SU-DHL-6 (cell line): ENCODE results near the gene DLX5.

ENCODE experiments used
- H2AFZ ChIP-seq: fragments of 200-600 bp; sonication (generic); 2 replicates; pipeline ENCODE4 v1.6.1; 2014; ENCODE audit warnings: low read depth, mild to moderate bottlenecking, moderate library complexity, mixed read lengths, antibody characterized with exemption, low read length; ENCODE audit not compliant: severe bottlenecking
- H3F3A ChIP-seq: fragments of 200-600 bp; shearing (Covaris generic); 2 replicates; pipeline ENCODE4 v1.6.0; 2016; ENCODE audit warnings: antibody characterized with exemption, mild to moderate bottlenecking; ENCODE audit not compliant: insufficient read depth
- H3K27ac ChIP-seq: fragments of 200-600 bp; sonication (generic); 2 replicates; pipeline ENCODE4 v1.5.1; 2016; ENCODE audit warnings: low read depth, mild to moderate bottlenecking, low read length, moderate library complexity, mixed read lengths
- H3K27me3 ChIP-seq: fragments of 200-600 bp; sonication (generic), shearing (Covaris generic); 2 replicates; pipeline ENCODE4 v1.6.0; 2014; ENCODE audit warnings: mild to moderate bottlenecking, low read length
- H3K36me3 ChIP-seq: fragments of 200-600 bp; sonication (generic); 2 replicates; pipeline ENCODE4 v1.6.1; 2014; ENCODE audit warnings: mild to moderate bottlenecking, low read length, mixed read lengths
- H3K4me2 ChIP-seq: fragments of 300-600, 200-600 bp; shearing (Covaris generic), sonication (generic); 2 replicates; pipeline ENCODE4 v1.6.0; 2014; ENCODE audit warnings: low read length, low read depth, mild to moderate bottlenecking; ENCODE audit not compliant: poor library complexity, severe bottlenecking
- H3K4me3 ChIP-seq: fragments of 200-600 bp; sonication (generic); 2 replicates; pipeline ENCODE4 v1.5.1; 2014; ENCODE audit warnings: antibody characterized with exemption, low read length, mild to moderate bottlenecking, mixed read lengths; ENCODE audit not compliant: insufficient read depth, poor library complexity, severe bottlenecking
- H3K79me2 ChIP-seq: fragments of 200-600 bp; sonication (generic); 2 replicates; pipeline ENCODE4 v1.6.1; 2014; ENCODE audit warnings: mild to moderate bottlenecking, low read length, moderate library complexity; ENCODE audit not compliant: insufficient read depth
- H3K9ac ChIP-seq: fragments of 200-600 bp; sonication (generic); 2 replicates; pipeline ENCODE4 v1.7.0; 2014; ENCODE audit warnings: mild to moderate bottlenecking, low read length
- H3K9me2 ChIP-seq: fragments of 200-600 bp; sonication (generic); replicated peaks from 2 replicates; pipeline ENCODE4 v1.6.1; 2014; ENCODE audit warnings: low read length; ENCODE audit not compliant: insufficient read depth
- H3K9me3 ChIP-seq: fragments of 200-600 bp; sonication (generic); 2 replicates; pipeline ENCODE4 v1.6.1; 2014; ENCODE audit warnings: low read length, mixed read lengths; ENCODE audit not compliant: insufficient read depth
- H4K20me1 ChIP-seq: fragments of 200-600 bp; sonication (generic); 2 replicates; pipeline ENCODE4 v1.6.1; 2014; ENCODE audit warnings: low read depth, mild to moderate bottlenecking, antibody characterized with exemption, low read length, moderate library complexity, mixed read lengths
- EZH2phosphoT487 ChIP-seq: fragments of 200-600 bp; sonication (generic), shearing (Covaris generic); conservative IDR thresholded peaks from 2 replicates; pipeline ENCODE4 v1.6.1; 2018; ENCODE audit warnings: mild to moderate bottlenecking, antibody characterized with exemption, low read length, moderate library complexity, mixed read lengths
- TF ChIP-seq, protein P1 (sequence below): fragments of 200-600 bp; sonication (generic); IDR thresholded peaks from one replicate; pipeline ENCODE4 v1.5.1; 2017; ENCODE audit warnings: antibody characterized with exemption, mild to moderate bottlenecking, low read length, moderate library complexity; ENCODE audit not compliant: insufficient read depth, poor library complexity, severe bottlenecking

Gene DLX5

DNA sequence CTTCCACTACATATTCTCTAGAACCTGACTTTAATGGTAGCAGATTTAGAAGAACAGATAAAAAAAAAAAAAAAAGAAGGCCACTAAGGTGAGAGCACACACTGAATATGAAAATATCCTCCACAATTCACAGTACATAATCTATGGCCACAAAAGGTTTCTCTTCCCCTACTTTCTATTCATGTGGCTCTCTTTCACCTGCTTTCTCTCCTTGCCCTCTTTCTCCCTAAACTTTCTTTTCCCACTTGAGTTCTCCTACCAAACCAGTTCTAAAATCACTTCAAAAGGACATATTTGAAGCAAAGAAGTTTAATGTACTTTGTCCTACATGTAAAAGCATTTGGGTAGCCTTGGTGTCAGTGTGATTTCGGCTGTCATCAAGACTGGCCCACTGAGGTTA, 37.7 kb downstream of the DLX5 start:
- H4K20me1 ChIP-seq, result no peaks in the 10 kb centered on the region
- H3K9me3 ChIP-seq, result no peaks in the 10 kb centered on the region
- TF ChIP-seq, protein P1, sequence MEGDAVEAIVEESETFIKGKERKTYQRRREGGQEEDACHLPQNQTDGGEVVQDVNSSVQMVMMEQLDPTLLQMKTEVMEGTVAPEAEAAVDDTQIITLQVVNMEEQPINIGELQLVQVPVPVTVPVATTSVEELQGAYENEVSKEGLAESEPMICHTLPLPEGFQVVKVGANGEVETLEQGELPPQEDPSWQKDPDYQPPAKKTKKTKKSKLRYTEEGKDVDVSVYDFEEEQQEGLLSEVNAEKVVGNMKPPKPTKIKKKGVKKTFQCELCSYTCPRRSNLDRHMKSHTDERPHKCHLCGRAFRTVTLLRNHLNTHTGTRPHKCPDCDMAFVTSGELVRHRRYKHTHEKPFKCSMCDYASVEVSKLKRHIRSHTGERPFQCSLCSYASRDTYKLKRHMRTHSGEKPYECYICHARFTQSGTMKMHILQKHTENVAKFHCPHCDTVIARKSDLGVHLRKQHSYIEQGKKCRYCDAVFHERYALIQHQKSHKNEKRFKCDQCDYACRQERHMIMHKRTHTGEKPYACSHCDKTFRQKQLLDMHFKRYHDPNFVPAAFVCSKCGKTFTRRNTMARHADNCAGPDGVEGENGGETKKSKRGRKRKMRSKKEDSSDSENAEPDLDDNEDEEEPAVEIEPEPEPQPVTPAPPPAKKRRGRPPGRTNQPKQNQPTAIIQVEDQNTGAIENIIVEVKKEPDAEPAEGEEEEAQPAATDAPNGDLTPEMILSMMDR, result no peak
- TF ChIP-seq EZH2phosphoT487, result no peak
- H3K4me2 ChIP-seq, result no peak overlapping the region
- no peak overlapping the region for H2AFZ ChIP-seq
- H3K27ac ChIP-seq, result no peak overlapping the region
- H3K9me2 ChIP-seq, result no peaks in the 10 kb centered on the region
- H3K4me3 ChIP-seq, result no peak overlapping the region
- no peaks in the 10 kb centered on the region for H3K36me3 ChIP-seq
- H3K9ac ChIP-seq, result no peak overlapping the region
- no peaks in the 10 kb centered on the region; the same call in 1 of the 2 replicates for H3K27me3 ChIP-seq
- H3K79me2 ChIP-seq, result no peaks in the 10 kb centered on the region
- H3F3A ChIP-seq, result no peaks in the 10 kb centered on the region

DNA sequence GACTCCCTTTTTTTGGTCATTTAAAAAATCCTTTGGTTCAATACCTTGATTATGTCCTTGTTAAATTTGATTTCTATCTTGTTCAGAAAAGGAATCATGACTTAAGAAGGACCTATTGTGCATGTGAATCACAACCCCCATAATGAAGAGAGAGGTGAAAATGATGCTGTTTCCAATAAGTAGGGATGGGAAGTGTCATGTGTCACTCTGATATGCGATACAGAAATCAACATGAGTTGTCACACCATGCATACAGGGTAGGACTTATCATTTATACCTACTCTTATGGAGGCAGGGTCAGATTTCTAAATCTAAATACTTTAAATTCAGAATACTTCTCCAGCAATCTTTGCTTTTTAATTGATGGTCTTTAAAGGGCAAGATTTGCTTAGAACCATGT, 38.6 kb downstream of the DLX5 start:
- H2AFZ ChIP-seq, result no peak overlapping the region
- H3K9me2 ChIP-seq, result no peaks in the 10 kb centered on the region
- H3K9me3 ChIP-seq, result no peaks in the 10 kb centered on the region
- no peaks in the 10 kb centered on the region for H3F3A ChIP-seq
- no peak overlapping the region for H3K9ac ChIP-seq
- H3K36me3 ChIP-seq, result no peaks in the 10 kb centered on the region
- no peaks in the 10 kb centered on the region for H3K79me2 ChIP-seq
- TF ChIP-seq, protein P1, result no peak
- TF ChIP-seq EZH2phosphoT487, result no peak
- no peak overlapping the region for H3K4me2 ChIP-seq
- no peak overlapping the region for H3K4me3 ChIP-seq
- no peaks in the 10 kb centered on the region for H4K20me1 ChIP-seq
- no peaks in the 10 kb centered on the region; the same call in 1 of the 2 replicates for H3K27me3 ChIP-seq
- no peak overlapping the region for H3K27ac ChIP-seq

DNA sequence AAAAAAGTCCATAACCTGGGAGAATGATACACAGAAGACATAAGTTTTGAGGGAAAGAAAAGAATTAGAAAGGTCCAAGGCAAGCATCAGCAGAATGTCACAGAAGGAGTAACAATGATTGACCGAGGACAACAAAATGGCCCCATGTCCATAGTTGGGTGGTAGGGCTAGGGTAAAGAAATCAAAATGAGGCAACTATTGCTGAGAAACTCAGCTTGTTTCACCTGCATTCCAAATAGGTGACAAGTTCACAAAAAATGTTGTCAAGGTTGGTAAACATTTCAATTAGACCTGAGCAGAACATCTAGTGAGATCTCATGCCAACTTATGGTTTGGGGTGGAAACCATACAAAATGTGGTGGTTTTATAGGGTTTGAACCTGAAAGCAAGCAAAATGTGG, 42.0 kb downstream of the DLX5 start:
- H3K9ac ChIP-seq, result no peak overlapping the region
- H3K4me2 ChIP-seq, result no peak overlapping the region
- no peaks in the 10 kb centered on the region for H3K36me3 ChIP-seq
- no peaks in the 10 kb centered on the region; the same call in 1 of the 2 replicates for H3K27me3 ChIP-seq
- no peak overlapping the region for H2AFZ ChIP-seq
- TF ChIP-seq, protein P1, result no peak
- TF ChIP-seq EZH2phosphoT487, result no peak
- no peaks in the 10 kb centered on the region for H3K9me3 ChIP-seq
- no peaks in the 10 kb centered on the region for H3K9me2 ChIP-seq
- no peak overlapping the region for H3K4me3 ChIP-seq
- H3K79me2 ChIP-seq, result no peaks in the 10 kb centered on the region
- H4K20me1 ChIP-seq, result no peaks in the 10 kb centered on the region
- H3F3A ChIP-seq, result no peaks in the 10 kb centered on the region
- no peak overlapping the region for H3K27ac ChIP-seq
